ENCODE data around the gene PRR29.

The PRR29 gene

DNA sequence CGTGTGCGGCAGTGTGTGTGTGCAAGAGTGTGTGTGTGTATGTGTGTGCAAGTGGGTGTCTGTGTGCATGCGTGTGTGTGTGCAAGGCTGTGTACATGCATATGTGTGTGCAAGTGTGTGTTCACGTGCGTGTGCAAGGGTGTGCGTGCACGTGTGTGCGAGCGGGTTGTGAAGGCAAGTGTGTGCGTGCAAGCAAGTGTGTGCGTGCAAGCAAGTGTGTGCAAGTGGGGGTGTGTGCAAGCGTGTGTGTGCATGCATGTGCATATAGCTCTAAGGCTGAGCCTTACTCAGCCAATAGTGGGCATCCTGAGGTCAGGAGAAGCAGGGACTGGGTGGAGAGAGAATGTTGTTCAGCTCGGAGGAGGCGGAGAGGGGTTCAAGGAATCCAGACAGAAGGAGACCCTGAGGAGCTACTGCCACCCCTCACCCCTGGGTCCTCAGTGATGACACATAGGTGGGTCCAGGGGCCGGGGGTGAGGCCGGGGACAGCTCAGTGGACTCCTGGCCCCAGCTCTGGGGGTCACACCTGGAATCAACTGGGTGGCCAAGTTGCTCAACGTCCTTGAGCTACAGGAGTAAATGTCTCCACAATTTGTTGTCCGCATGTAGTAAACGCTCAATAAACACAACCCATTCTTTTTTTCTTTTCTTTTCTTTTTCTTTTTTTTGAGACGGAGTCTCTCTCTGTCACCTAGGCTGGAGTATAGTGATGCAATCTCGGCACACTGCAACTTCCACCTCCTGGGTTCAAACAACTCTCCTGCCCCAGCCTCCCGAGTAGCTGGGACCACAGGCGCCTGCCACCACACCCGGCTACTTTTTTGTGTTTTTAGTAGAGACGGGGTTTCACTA lies 1.8 kb downstream of the PRR29 start:
- no peak overlapping the region for H3K27ac ChIP-seq
- no peak for TF ChIP-seq ZFX (IDR thresholded peaks at IDR 0.05)
- TF ChIP-seq, protein P1, sequence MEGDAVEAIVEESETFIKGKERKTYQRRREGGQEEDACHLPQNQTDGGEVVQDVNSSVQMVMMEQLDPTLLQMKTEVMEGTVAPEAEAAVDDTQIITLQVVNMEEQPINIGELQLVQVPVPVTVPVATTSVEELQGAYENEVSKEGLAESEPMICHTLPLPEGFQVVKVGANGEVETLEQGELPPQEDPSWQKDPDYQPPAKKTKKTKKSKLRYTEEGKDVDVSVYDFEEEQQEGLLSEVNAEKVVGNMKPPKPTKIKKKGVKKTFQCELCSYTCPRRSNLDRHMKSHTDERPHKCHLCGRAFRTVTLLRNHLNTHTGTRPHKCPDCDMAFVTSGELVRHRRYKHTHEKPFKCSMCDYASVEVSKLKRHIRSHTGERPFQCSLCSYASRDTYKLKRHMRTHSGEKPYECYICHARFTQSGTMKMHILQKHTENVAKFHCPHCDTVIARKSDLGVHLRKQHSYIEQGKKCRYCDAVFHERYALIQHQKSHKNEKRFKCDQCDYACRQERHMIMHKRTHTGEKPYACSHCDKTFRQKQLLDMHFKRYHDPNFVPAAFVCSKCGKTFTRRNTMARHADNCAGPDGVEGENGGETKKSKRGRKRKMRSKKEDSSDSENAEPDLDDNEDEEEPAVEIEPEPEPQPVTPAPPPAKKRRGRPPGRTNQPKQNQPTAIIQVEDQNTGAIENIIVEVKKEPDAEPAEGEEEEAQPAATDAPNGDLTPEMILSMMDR (conservative IDR thresholded peaks at IDR 0.05): no peak

DNA sequence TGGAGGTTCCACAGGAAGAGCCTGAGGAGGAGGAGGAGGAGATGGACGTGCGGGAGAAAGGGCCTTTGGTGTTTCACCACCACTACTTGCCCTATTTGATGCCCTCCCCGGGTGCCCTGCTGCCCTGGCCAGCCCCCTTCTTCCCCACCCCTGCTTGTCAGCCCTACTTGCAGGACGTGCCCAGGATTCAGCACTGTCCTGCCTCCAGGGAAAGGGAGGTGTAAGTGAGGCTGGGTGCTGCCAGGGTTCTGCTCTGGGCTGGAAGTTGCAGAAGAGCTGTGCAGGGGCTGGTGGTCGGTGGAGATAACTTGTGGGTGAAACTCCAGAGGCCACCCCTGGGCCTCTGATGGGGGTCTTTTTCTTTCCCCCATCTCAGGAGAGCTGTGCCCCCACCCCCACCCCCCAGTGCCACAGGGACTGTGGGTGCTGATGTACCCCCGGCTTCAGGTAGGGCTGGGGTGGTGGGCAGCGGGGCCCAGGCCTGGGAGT lies 3.0 kb downstream of the PRR29 start:
- H3K27ac ChIP-seq: no peak overlapping the region
- TF ChIP-seq ZFX (IDR thresholded peaks at IDR 0.05): no peak
- TF ChIP-seq, protein P1 (conservative IDR thresholded peaks at IDR 0.05): no peak

DNA sequence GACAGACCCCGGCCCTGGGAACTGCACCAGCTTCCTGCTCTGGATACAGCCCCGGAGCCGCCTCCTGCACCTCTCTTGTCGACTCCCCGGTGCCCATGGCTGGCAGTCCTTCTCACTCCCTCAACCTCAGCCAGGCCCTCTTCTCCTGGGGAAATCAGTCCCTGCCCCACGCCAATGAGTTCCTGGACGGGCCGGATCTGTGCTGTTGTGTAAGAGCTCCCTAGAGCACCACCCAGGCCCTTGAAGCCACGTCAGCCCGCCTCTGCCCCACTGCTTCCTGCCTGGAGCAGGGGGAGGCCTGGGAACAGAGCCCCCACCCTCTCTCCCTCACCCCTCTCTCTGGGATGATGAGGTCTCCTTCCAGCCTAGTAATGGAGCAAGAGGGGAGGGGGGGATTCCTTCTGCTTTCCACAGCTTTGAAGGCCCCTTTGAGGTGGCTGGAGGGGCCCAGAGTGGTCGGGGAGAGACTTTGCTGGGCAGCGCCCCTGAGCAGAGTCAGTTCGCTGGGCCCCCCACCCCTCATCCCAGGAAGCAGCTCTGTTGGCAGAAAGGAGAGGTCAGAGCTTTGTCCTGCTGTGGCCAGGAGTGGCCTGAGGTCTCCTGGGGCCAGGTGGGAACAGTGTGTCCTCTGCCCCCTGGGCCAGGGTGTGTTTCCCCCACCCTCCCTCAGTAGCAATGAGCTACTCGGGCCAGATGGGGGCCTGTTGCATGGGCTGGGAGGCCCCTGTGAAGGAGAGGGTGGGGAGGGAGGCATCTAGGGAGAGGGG lies 3.8 kb downstream of the PRR29 start:
- H3K27ac ChIP-seq: no peak overlapping the region

DNA sequence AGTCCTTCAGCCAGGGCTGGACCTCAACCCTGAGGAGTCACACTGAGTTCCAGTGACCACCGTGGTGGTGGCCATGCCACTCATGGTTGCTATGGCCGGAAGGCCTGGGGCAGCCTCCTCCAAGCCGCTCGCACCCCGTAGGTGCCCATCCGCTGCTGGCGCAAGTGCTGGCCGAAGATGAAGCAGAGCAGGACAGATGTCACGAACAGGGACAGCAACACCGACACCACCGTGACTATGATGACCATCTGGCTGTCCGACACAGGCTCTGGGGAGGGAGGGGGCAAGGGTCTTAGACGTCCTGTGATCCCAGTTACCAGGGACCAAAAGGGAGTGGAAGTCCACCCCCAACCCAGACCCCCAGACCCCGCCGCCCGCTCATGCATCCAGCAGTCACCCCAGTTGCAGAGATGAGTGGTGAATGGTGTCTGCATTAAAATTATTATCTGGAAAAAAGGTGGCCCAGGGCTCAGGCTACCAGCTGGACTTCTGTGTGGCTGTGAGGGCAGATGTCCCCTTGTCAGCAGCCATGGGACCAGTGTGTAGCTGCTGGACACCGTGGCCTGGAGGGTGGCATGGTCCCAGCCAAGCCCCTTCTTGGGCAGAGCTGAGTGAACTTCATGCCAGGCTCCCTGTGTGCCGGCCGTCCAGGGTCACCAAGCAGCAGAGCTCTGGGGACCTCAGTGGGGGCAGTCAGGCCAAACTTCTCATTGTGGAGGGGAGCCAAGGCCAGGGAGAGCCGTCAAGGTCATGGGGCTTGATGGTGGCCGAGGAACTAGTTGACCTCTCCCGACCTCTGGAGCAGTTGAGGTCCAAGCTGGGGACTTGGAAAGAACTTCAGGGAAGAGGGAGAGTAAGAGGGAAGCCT lies 4.7 kb downstream of the PRR29 start:
- TF ChIP-seq, protein P1 (conservative IDR thresholded peaks at IDR 0.05): no peak
- no peak for TF ChIP-seq ZFX (IDR thresholded peaks at IDR 0.05)
- H3K27ac ChIP-seq: no peak overlapping the region

More for the DNA sequence above, 3.8 kb downstream of the PRR29 start:
- TF ChIP-seq, protein P1 (conservative IDR thresholded peaks at IDR 0.05): no peak
- no peak for TF ChIP-seq ZFX (IDR thresholded peaks at IDR 0.05)

DNA sequence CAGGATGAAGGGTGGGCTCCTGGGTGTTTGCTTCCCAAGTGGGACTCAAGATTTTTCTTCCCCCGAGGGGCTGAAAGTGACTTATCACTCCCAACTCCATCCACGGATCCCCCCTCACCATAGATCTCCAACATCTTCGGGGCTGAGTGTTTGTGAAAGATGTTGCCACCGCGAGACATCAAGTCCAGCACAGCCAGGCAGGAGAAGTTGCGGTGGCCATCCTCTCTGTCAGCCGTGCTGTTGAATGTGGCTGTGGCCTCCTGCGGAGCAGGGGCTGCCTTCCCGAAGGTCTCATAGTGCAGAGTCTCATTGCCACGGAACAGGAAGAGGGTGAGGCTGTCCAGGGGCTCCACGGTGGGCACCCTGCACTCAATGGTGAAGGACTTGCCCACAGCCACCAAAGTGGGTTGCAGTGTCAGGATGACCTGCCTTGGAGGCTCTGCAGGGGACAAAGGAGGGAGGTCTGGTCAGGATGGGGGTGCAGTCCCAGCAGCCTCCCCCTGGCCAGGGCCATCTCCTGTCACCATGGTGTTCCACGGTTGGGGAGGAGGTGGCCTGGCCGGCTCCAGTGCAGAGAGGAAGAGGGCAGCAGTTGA lies 5.5 kb downstream of the PRR29 start:
- H3K27ac ChIP-seq: no peak overlapping the region
- TF ChIP-seq, protein P1 (conservative IDR thresholded peaks at IDR 0.05): no peak
- TF ChIP-seq ZFX (IDR thresholded peaks at IDR 0.05): no peak

DNA sequence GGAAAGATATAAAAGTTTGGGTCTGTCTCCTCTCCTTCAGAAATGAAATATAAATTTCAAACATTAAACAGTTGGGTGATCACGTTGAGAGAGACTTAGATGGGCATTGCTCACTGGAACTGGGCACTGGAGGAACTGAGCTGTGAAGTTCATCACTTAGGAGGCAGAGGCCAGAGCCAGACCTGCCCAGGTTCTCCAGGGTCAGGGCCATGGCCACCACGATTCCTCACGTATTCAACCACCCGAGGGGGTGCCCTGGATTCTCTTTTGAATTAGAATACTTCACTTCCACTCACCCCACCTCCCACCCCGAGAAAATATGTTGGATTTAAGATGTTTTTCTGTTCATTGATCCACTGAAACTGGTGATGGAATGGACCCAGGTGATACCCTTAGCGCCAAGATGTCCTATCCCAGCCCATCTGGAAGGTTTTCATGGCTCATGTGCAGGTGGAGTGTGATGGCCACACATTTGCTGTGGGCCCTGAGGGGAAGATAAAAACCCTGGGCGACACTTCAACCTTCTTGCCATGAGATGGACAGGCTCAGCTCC lies 6.1 kb downstream of the PRR29 start:
- no peak overlapping the region for H3K27ac ChIP-seq
- TF ChIP-seq, protein P1 (conservative IDR thresholded peaks at IDR 0.05): no peak
- TF ChIP-seq ZFX (IDR thresholded peaks at IDR 0.05): no peak

Measured in C4-2B (cell line).